Rectal smooth muscle tissue (tissue), 1 donor: ENCODE measurements around the gene SPINDOC.

ENCODE experiments used
- H3K27ac ChIP-seq: one replicate; pipeline ENCODE4 v1.7.0; 2013; ENCODE audit warnings: low read depth, low read length, inconsistent platforms
- H3K27me3 ChIP-seq: one replicate; pipeline ENCODE4 v1.7.0; 2013; ENCODE audit warnings: low read length; ENCODE audit not compliant: control insufficient read depth, insufficient read depth
- H3K36me3 ChIP-seq: one replicate; pipeline ENCODE4 v1.7.0; 2013; ENCODE audit warnings: low read length; ENCODE audit not compliant: control insufficient read depth, insufficient read depth
- H3K4me1 ChIP-seq: one replicate; pipeline ENCODE4 v1.7.0; 2013; ENCODE audit warnings: low read length; ENCODE audit not compliant: control insufficient read depth, insufficient read depth
- H3K4me3 ChIP-seq: one replicate; pipeline ENCODE4 v1.7.0; 2013; ENCODE audit warnings: low read length
- H3K9ac ChIP-seq: one replicate; pipeline ENCODE4 v1.7.0; 2013; ENCODE audit warnings: low read length

Gene SPINDOC

DNA sequence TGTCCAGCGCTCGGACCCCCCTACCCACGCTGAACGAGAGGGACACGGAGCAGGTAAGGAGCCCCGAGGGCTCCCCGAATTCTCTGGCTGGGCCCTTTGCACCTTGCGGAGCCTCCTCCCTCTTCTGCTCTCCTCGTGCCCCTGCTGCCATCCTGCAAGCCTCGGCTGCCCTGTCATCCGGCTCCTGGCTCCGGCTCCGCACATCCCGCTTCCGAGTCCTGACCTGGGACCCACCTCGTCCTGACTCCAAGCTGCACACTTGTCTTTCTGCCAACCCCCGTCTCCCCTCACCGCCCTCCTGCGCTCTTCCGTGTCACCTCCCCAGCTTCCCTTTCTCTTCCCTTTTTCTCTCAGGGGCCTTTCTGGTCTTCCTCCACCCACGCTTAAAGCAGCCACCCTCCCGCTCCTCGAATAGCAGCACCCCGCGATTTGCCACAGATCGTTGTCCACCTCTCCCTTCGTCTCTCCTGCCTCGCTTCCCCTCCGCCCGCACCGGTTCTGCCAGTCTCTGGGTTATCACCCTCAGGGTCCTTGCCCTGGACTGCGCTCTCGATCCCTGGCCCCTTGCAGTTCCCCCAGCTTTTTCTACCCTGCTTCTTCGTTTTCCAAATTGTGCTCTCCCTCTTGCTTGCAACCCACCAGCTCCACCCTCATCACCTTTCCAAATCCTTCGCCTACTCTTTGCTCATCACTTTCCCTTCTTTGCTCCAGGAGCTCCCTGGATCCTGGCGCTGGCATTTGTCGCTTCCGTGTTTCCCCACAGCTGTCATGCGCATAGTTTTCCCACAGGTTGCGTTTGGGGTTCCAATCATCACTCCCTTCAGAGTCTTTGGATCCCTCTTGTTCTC is 26.5 kb downstream of the SPINDOC start:
- Histone ChIP-seq H3K27ac (peak overlapping the region; percentile 67), H3K4me1 (peaks cover 11% of the 10 kb centered on the region), H3K4me3 (peak overlapping the region; percentile 82), H3K9ac (peak overlapping the region; percentile 80), H3K36me3 (no peaks in the 10 kb centered on the region), H3K27me3 (no peaks in the 10 kb centered on the region)

DNA sequence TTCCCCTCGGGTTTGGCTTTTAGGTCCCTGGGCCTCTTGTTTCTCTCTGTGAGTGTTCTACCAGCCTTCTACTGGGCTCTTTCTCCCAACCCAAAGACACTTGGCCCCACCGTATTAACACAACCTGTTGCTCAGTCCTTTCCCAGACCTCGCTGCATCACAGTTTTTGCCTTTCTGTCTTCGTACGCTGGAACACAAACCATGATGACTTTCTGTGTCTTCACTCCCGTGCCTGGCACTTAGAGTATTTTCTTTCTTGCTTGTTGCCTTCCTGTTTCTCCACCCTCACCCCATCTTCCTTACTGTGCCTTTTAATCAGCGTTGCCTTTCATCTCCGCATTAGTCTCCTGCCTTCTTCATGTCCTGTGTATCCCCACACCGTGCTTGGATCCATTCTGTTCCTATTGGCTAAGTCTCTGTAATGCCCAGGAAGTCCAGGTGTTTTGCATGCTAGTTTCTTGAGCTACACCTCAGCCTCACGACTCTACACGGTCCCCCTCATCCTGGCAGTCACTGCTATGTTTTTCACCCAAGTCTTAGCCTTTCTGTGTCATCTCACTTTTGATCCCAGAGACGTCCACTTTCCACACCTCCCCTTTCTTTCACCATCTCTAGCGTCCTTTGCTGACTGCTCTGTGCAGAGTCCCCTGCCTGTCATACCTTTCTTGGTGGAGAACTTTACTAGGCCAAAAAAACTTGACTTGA is 27.3 kb downstream of the SPINDOC start:
- H3K4me1 ChIP-seq: peaks cover 11% of the 10 kb centered on the region
- no peak overlapping the region for H3K27ac ChIP-seq
- peak overlapping the region; percentile 80 for H3K9ac ChIP-seq

GRCh38 chr11:63841554-63841953 is 28.3 kb downstream of the SPINDOC start:
- no peak overlapping the region for H3K9ac ChIP-seq
- peaks cover 11% of the 10 kb centered on the region for H3K4me1 ChIP-seq

More for the DNA sequence above, 27.3 kb downstream of the SPINDOC start:
- peaks cover 2% of the 10 kb centered on the region for H3K36me3 ChIP-seq
- no peaks in the 10 kb centered on the region for H3K27me3 ChIP-seq
- H3K4me3 ChIP-seq: peak overlapping the region; percentile 82

GRCh38 chr11:63843041-63843440 is 29.8 kb downstream of the SPINDOC start:
- Histone ChIP-seq H3K27me3 (no peaks in the 10 kb centered on the region), H3K4me3 (no peak overlapping the region), H3K27ac (no peak overlapping the region), H3K9ac (no peak overlapping the region), H3K4me1 (peaks cover 11% of the 10 kb centered on the region), H3K36me3 (peaks cover 2% of the 10 kb centered on the region)

More at GRCh38 chr11:63841554-63841953, 28.3 kb downstream of the SPINDOC start:
- H3K27me3 ChIP-seq: no peaks in the 10 kb centered on the region
- H3K27ac ChIP-seq: peak overlapping the region; percentile 38
- peak overlapping the region; percentile 82 for H3K4me3 ChIP-seq
- H3K36me3 ChIP-seq: peaks cover 2% of the 10 kb centered on the region

DNA sequence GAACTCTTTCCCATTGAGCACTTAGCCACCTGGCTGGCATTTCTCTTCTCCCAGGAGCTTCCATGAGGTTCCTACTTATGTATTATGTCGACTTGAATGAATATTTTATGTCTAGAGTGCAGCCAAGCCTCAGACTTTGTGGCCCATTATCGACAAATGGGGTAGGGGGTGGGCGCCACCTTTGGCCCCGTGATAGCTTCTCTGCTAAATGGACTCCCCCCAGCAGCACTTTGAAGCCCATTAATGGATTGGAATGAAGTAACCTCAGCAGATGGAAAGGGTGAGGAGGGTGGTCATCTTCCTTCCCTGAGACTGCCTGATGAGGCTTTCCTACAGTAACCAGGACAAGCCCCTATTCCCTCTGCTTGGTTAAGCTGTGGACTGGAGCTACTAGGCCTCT is 31.6 kb downstream of the SPINDOC start:
- H3K27ac ChIP-seq: no peak overlapping the region
- peaks cover 11% of the 10 kb centered on the region for H3K4me1 ChIP-seq

GRCh38 chr11:63845303-63845702 is 32.0 kb downstream of the SPINDOC start:
- no peak overlapping the region for H3K27ac ChIP-seq
- no peaks in the 10 kb centered on the region for H3K27me3 ChIP-seq
- H3K4me1 ChIP-seq: peaks cover 11% of the 10 kb centered on the region
- peaks cover 2% of the 10 kb centered on the region for H3K36me3 ChIP-seq
- H3K9ac ChIP-seq: no peak overlapping the region
- no peak overlapping the region for H3K4me3 ChIP-seq

More for the DNA sequence above, 31.6 kb downstream of the SPINDOC start:
- Histone ChIP-seq H3K36me3 (peaks cover 2% of the 10 kb centered on the region), H3K27me3 (no peaks in the 10 kb centered on the region), H3K9ac (no peak overlapping the region), H3K4me3 (no peak overlapping the region)

GRCh38 chr11:63845911-63846310 is 32.7 kb downstream of the SPINDOC start:
- H3K36me3 ChIP-seq: peaks cover 3% of the 10 kb centered on the region
- H3K4me3 ChIP-seq: no peak overlapping the region
- H3K27me3 ChIP-seq: no peaks in the 10 kb centered on the region
- H3K27ac ChIP-seq: no peak overlapping the region
- H3K9ac ChIP-seq: no peak overlapping the region
- peaks cover 7% of the 10 kb centered on the region for H3K4me1 ChIP-seq

- H3K27ac ChIP-seq: no peak overlapping the region
- H3K4me3 ChIP-seq: no peak overlapping the region
- H3K4me1 ChIP-seq: no peaks in the 10 kb centered on the region
- H3K9ac ChIP-seq: no peak overlapping the region
- H3K36me3 ChIP-seq: peaks cover 5% of the 10 kb centered on the region
- no peaks in the 10 kb centered on the region for H3K27me3 ChIP-seq
Measured at GRCh38 chr11:63846897-63847296, 33.6 kb downstream of the SPINDOC start.

- no peak overlapping the region for H3K27ac ChIP-seq
- H3K4me1 ChIP-seq: no peaks in the 10 kb centered on the region
- H3K9ac ChIP-seq: no peak overlapping the region
- H3K27me3 ChIP-seq: no peaks in the 10 kb centered on the region
- no peak overlapping the region for H3K4me3 ChIP-seq
- peaks cover 5% of the 10 kb centered on the region for H3K36me3 ChIP-seq
Measured at GRCh38 chr11:63847363-63847762, 34.1 kb downstream of the SPINDOC start.

- Histone ChIP-seq H3K36me3 (peaks cover 5% of the 10 kb centered on the region), H3K27me3 (no peaks in the 10 kb centered on the region), H3K4me1 (no peaks in the 10 kb centered on the region), H3K27ac (no peak overlapping the region), H3K9ac (no peak overlapping the region), H3K4me3 (no peak overlapping the region)
Measured at GRCh38 chr11:63849691-63850090, 36.4 kb downstream of the SPINDOC start.

- H3K9ac ChIP-seq: no peak overlapping the region
- H3K36me3 ChIP-seq: peaks cover 2% of the 10 kb centered on the region
- H3K27ac ChIP-seq: no peak overlapping the region
- no peaks in the 10 kb centered on the region for H3K27me3 ChIP-seq
- no peaks in the 10 kb centered on the region for H3K4me1 ChIP-seq
- H3K4me3 ChIP-seq: peak overlapping the region; percentile 27
Measured at GRCh38 chr11:63850920-63851319, 37.7 kb downstream of the SPINDOC start.

- Histone ChIP-seq H3K4me1 (no peaks in the 10 kb centered on the region), H3K27ac (no peak overlapping the region), H3K9ac (no peak overlapping the region), H3K4me3 (peak overlapping the region; percentile 27), H3K36me3 (peaks cover 2% of the 10 kb centered on the region), H3K27me3 (no peaks in the 10 kb centered on the region)
Measured at GRCh38 chr11:63851364-63851763, 38.1 kb downstream of the SPINDOC start.
